WERI-Rb-1 (cell line): ENCODE data around the gene MYBPC1.
"Not testable (repeated sequence)": the region's sequence is repeated elsewhere in the genome, so short reads cannot be mapped to it uniquely, and the experiment has no call there.

Experiments
- DNase-seq: peaks from one replicate; pipeline ENCODE4 v3.0.0-alpha.2; 2020
- H3K27ac ChIP-seq: fragments of 250-450 bp; sonication (Bioruptor Pico); 2 replicates; pipeline ENCODE4 v1.5.1; 2020; ENCODE audit warnings: mild to moderate bottlenecking, moderate library complexity
- H3K27me3 ChIP-seq: fragments of 250-450 bp; sonication (Bioruptor Pico); 2 replicates; pipeline ENCODE4 v1.5.1; 2021; ENCODE audit warnings: mild to moderate bottlenecking, low read depth, moderate library complexity; ENCODE audit not compliant: insufficient read depth, severe bottlenecking
- H3K36me3 ChIP-seq: fragments of 250-450 bp; sonication (Bioruptor Pico); 2 replicates; pipeline ENCODE4 v1.5.1; 2020; ENCODE audit warnings: mild to moderate bottlenecking, moderate library complexity
- H3K4me3 ChIP-seq: 2 replicates; pipeline ENCODE4 v1.5.1; 2011; ENCODE audit warnings: low read depth, mild to moderate bottlenecking, control low read depth, low read length
- H3K9me3 ChIP-seq: fragments of 250-450 bp; sonication (Bioruptor Pico); 2 replicates; pipeline ENCODE4 v1.5.1; 2021; ENCODE audit warnings: mild to moderate bottlenecking, moderate library complexity; ENCODE audit not compliant: severe bottlenecking
- TF ChIP-seq, protein P1 (sequence below): IDR thresholded peaks from 2 replicates; pipeline ENCODE4 v1.5.1; 2011; ENCODE audit warnings: low read depth, mild to moderate bottlenecking, control low read depth, inconsistent platforms, low read length

The MYBPC1 gene, protein sequence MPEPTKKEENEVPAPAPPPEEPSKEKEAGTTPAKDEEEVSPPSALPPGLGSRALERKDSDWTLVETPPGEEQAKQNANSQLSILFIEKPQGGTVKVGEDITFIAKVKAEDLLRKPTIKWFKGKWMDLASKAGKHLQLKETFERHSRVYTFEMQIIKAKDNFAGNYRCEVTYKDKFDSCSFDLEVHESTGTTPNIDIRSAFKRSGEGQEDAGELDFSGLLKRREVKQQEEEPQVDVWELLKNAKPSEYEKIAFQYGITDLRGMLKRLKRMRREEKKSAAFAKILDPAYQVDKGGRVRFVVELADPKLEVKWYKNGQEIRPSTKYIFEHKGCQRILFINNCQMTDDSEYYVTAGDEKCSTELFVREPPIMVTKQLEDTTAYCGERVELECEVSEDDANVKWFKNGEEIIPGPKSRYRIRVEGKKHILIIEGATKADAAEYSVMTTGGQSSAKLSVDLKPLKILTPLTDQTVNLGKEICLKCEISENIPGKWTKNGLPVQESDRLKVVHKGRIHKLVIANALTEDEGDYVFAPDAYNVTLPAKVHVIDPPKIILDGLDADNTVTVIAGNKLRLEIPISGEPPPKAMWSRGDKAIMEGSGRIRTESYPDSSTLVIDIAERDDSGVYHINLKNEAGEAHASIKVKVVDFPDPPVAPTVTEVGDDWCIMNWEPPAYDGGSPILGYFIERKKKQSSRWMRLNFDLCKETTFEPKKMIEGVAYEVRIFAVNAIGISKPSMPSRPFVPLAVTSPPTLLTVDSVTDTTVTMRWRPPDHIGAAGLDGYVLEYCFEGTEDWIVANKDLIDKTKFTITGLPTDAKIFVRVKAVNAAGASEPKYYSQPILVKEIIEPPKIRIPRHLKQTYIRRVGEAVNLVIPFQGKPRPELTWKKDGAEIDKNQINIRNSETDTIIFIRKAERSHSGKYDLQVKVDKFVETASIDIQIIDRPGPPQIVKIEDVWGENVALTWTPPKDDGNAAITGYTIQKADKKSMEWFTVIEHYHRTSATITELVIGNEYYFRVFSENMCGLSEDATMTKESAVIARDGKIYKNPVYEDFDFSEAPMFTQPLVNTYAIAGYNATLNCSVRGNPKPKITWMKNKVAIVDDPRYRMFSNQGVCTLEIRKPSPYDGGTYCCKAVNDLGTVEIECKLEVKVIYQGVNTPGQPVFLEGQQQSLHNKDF

DNA sequence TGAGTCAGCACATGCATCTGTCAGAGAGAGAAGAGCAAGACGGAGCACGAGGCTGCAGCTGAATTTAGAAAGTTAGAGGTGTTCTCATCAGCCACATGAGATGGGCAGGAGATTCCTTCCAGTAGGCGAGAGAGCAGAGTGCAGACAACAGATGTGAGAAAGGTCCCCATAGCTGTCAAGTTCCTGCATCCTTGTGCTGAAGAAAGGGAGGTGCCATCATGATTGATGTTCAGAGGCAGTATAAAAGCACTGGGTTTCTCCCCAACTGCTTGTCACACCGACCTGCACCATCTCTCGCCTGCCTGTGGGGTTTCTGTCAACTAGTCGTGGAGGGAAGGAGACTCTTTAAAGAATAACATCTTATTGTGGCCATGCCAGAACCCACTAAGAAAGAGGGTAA, at the start of gene MYBPC1:
MYBPC1 (plus strand) TSS at position 272 of the 400 bp plus-strand sequence; CDS start at position 372, 100 bp downstream.
- Histone ChIP-seq H3K27me3 (no peaks in the 10 kb centered on the region), H3K9me3 (no peaks in the 10 kb centered on the region), H3K27ac (no peak within 1 kb of the TSS), H3K36me3 (no peaks in the 10 kb centered on the region), H3K4me3 (no peak within 1 kb of the TSS)
- TF ChIP-seq, protein P1, sequence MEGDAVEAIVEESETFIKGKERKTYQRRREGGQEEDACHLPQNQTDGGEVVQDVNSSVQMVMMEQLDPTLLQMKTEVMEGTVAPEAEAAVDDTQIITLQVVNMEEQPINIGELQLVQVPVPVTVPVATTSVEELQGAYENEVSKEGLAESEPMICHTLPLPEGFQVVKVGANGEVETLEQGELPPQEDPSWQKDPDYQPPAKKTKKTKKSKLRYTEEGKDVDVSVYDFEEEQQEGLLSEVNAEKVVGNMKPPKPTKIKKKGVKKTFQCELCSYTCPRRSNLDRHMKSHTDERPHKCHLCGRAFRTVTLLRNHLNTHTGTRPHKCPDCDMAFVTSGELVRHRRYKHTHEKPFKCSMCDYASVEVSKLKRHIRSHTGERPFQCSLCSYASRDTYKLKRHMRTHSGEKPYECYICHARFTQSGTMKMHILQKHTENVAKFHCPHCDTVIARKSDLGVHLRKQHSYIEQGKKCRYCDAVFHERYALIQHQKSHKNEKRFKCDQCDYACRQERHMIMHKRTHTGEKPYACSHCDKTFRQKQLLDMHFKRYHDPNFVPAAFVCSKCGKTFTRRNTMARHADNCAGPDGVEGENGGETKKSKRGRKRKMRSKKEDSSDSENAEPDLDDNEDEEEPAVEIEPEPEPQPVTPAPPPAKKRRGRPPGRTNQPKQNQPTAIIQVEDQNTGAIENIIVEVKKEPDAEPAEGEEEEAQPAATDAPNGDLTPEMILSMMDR = no peak
- DNase-seq = no peak

DNA sequence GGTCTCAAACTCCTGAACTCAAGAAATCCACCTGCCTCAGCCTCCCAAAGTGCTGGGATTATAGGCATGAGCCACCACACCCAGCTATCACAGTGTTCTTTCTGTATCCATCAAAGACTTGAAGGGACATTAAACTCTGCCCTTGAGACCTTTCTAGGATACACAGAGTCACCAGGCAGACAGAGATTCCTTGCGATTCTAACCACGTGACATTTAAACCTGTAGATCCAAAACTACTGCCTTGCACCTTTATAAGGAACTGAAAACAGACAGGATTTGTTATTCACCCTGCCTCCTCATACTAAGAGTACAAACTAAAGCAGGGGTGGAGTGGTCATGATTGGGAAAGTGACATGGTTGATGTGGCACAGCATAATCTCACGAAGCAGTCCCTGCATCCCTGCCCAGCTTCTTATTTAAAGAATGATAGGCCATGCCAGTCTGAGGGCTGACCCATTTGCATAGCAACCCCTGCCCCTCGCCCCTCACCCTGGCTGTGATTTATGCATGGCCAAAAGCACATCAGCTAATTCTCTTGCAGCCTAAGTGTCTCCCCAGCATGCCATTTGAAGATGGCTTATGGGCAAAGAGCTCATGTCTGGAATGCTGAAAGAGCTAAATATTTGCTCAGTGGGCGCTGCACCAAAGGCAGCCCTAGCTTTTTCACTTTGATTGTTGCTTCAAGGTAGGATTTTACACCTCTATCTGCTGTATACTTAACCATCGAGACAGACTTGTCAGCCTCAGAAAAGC, 43.2 kb upstream of the MYBPC1 start:
- TF ChIP-seq, protein P1 = no peak
- H3K4me3 ChIP-seq = no peak overlapping the region
- no peak for DNase-seq
- H3K36me3 ChIP-seq = no peaks in the 10 kb centered on the region
- H3K9me3 ChIP-seq = peaks cover 3% of the 10 kb centered on the region
- H3K27me3 ChIP-seq = no peaks in the 10 kb centered on the region
- H3K27ac ChIP-seq = no peak overlapping the region

DNA sequence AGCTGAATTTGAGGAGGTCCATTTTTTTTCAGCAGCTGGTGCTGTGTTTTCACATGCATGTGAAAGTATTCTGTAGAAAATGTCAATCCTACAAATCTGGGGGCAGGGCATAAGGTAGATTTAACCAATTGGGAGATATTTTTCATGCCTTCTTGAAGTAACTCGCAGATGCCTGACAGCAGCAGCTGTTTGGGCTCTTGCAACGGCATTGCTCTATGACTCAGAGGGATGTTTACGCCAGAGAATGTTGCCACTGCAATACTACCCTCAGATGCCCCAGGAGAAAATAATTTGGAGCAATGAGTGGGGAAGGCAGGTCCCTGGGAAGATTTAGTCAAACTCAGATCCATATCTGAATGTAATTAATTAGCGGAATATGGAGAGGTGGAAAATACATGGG, 42.5 kb upstream of the MYBPC1 start:
- Histone ChIP-seq H3K4me3 (no peak overlapping the region), H3K9me3 (peaks cover 3% of the 10 kb centered on the region), H3K27ac (no peak overlapping the region), H3K27me3 (no peaks in the 10 kb centered on the region), H3K36me3 (no peaks in the 10 kb centered on the region)
- TF ChIP-seq, protein P1 = no peak
- DNase-seq = no peak

DNA sequence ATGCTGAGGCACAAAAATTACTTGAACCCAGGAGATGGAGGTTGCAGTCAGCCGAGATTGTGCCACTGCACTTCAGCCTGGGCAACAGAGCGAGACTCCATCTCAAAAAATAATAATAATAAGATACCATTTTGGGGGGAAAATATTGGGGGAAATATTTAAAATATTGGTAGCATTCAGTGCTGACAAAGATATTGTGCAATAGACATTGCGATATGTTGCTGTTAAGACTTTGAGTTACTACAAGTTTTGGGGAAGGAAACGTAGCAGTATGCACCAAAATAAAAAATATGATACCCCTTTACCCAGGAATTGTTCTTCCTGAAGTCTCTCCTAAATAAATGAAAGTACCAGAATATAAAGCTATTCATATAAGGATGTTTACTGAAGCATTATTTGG, 37.7 kb upstream of the MYBPC1 start:
- no peak for DNase-seq
- no peaks in the 10 kb centered on the region for H3K27me3 ChIP-seq
- H3K36me3 ChIP-seq = no peaks in the 10 kb centered on the region
- no peak overlapping the region for H3K27ac ChIP-seq
- TF ChIP-seq, protein P1 = no peak
- no peaks in the 10 kb centered on the region for H3K9me3 ChIP-seq
- no peak overlapping the region for H3K4me3 ChIP-seq

DNA sequence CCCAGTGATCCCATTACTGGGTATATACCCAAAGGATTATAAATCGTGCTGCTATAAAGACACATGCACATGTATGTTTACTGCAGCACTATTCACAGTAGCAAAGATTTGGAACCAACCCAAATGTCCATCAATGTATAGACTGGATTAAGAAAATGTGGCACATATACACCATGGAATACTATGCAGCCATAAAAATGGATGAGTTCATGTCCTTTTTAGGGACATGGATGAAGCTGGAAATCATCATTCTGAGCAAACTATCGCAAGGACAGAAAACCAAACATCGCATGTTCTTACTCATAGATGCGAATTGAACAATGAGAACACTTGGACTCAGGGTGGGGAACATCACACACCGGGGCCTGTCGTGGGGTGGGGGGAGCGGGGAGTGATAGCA, 36.0 kb upstream of the MYBPC1 start:
- not testable (repeated sequence) for H3K27ac ChIP-seq, H3K9me3 ChIP-seq, DNase-seq, H3K27me3 ChIP-seq, H3K4me3 ChIP-seq, H3K36me3 ChIP-seq
